ENCODE data around the gene MSMB.
A peak's percentile ranks its signal among the peaks of the same experiment; 100 is the strongest.
"Not testable (repeated sequence)": the region's sequence is repeated elsewhere in the genome, so short reads cannot be mapped to it uniquely, and the experiment has no call there.

Gene MSMB, protein sequence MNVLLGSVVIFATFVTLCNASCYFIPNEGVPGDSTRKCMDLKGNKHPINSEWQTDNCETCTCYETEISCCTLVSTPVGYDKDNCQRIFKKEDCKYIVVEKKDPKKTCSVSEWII

DNA sequence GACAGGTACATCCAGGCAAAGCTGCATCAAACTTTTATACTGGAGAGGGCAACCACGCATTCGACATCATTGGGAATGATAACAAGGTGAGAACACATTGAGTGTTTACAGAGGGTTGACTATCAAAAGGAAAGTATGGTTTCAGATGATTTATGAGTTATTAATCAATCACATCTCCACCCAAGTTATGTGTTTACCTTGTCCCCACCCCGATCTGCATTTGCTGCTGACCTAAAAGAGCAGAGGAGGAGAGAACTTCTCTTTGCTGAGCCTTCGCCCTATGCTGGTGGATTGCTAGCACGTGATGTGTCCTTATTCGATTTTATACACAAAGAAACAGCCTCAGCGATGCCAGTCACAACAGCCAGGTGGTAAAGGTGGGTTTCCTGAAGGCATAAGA, at the start of gene MSMB:
MSMB (minus strand) TSS at position 9 of the 400 bp plus-strand sequence. CDS start 32 bp downstream, outside the sequence.
- intact Hi-C loops (cut with micrococcal nuclease): no loop called here
- H3K27me3 Mint-ChIP-seq: peaks cover 3% of the 10 kb centered on the region
- no peaks in the 10 kb centered on the region for H3K36me3 Mint-ChIP-seq (ENCODE audit: low read depth)
- no peaks in the 10 kb centered on the region for H3K9me3 Mint-ChIP-seq
- no peak within 1 kb of the TSS for H3K27ac Mint-ChIP-seq
- H3K4me3 Mint-ChIP-seq: no peak within 1 kb of the TSS
- H3K4me1 Mint-ChIP-seq (ENCODE audit: low read depth): peaks cover 5% of the 10 kb centered on the region

DNA sequence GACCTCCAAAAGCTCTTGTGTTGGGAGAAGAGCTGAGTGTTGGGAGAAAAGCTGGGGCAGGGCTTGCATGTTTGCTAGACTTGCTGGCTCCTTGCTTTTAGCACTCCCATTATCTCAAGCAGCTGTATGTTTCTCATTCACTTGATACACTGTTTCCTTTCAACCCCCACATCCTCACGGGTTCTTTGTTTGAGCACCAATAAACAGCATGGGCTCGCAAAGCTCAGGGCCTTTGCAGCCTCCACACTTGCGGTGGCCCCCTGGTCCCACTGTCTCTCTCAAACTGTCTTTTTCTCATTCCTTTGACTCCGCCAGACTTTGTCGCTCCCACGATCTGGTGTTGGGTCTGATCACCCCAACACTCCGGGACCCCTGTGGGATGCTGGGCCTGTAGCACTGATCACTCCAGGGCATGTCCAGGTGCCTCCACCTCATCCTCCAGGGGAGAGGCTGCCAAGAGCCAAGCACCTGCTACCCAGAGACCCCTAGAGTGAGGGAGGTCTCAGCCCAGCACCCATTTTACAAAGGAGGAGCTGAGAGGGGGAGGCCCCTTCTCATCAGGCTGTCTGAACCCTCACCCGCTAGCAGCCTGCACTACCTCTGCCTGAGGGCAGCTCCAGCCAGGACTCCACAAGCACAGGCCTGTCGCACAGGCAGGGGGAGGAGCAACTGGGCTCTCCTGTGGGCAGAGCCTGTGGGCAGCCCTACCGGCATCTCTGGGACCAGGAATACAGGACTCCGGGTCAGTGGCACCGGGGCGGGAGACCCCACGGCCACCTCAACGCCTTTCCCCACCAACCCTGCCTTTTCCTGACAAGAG, 49.1 kb upstream of the MSMB start:
- intact Hi-C loops (cut with micrococcal nuclease): no loop called here
- H3K4me3 Mint-ChIP-seq: no peak overlapping the region
- no peak overlapping the region for H3K27ac Mint-ChIP-seq
- H3K4me1 Mint-ChIP-seq (ENCODE audit: low read depth): peaks cover 20% of the 10 kb centered on the region
- H3K27me3 Mint-ChIP-seq: no peaks in the 10 kb centered on the region
- H3K9me3 Mint-ChIP-seq: no peaks in the 10 kb centered on the region
- H3K36me3 Mint-ChIP-seq (ENCODE audit: low read depth): no peaks in the 10 kb centered on the region

DNA sequence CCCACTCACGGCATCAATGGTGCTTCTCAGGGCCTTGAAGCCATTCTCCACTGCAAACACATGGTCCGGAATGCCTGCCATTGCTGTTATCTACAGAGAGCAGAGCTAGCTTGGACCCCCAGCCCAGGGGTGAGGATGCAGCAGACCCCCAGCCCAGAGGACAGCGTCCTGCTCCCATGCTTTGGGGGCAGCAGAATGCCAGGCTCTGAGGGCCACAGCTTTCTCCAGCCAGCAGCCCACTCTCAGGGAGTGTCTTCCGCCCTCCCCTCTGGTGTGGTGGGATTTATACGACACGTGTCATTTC, 48.1 kb upstream of the MSMB start:
- no peak overlapping the region for H3K27ac Mint-ChIP-seq
- no peaks in the 10 kb centered on the region for H3K27me3 Mint-ChIP-seq
- intact Hi-C loops (cut with micrococcal nuclease): no loop called here
- no peak overlapping the region for H3K4me3 Mint-ChIP-seq
- H3K4me1 Mint-ChIP-seq (ENCODE audit: low read depth): peaks cover 20% of the 10 kb centered on the region
- no peaks in the 10 kb centered on the region for H3K9me3 Mint-ChIP-seq
- H3K36me3 Mint-ChIP-seq (ENCODE audit: low read depth): no peaks in the 10 kb centered on the region

DNA sequence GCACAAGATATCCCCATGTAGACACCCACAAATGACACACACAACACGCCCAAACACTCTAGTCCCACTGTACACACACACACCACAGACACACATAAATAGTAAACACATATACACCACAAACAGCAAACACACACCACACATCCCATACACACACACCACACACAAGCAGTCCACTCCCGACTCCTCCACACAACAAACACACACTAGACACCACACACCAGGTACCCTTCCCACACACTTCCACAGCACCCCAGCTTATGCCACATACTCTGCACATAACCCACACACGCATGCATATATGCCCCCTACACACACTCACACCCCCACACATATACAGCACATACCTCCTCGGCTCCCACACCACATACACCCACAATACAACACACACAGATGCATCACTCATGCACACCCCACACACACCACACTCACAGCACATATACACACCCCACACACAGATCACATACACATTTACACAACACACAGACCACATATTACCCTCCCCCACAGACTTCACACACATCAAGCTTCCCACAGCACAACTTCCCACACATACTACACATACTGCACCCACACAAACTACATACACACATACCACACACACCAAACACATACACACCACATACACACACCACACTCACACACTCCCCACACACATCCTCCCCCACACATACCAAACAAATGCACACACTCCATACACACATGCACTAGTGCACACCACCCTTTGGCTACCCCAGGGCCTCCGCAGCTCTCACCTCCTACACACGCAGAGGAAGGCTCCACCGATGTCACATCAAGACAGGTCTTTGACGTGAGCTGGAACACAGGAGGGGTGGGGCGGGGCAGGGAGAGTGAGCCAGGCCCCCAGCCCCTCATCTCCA, 47.5 kb upstream of the MSMB start:
- H3K4me1 Mint-ChIP-seq (ENCODE audit: low read depth): peaks cover 20% of the 10 kb centered on the region
- H3K27ac Mint-ChIP-seq; H3K36me3 Mint-ChIP-seq (ENCODE audit: low read depth); intact Hi-C loops (cut with micrococcal nuclease); H3K4me3 Mint-ChIP-seq; H3K27me3 Mint-ChIP-seq; H3K9me3 Mint-ChIP-seq: not testable (repeated sequence)

- intact Hi-C loops (cut with micrococcal nuclease): no loop called here
- no peaks in the 10 kb centered on the region for H3K27me3 Mint-ChIP-seq
Observed at GRCh38 chr10:46092524-46093081, 46.5 kb upstream of the MSMB start.

GRCh38 chr10:46091828-46092523, 45.9 kb upstream of the MSMB start:
- H3K36me3 Mint-ChIP-seq (ENCODE audit: low read depth): no peaks in the 10 kb centered on the region
- H3K27ac Mint-ChIP-seq: no peak overlapping the region
- no peaks in the 10 kb centered on the region for H3K9me3 Mint-ChIP-seq
- H3K4me1 Mint-ChIP-seq (ENCODE audit: low read depth): peaks cover 14% of the 10 kb centered on the region
- intact Hi-C loops (cut with micrococcal nuclease): no loop called here
- H3K4me3 Mint-ChIP-seq: no peak overlapping the region
- H3K27me3 Mint-ChIP-seq: no peaks in the 10 kb centered on the region

More at GRCh38 chr10:46092524-46093081, 46.5 kb upstream of the MSMB start:
- H3K4me1 Mint-ChIP-seq (ENCODE audit: low read depth): peaks cover 20% of the 10 kb centered on the region
- H3K36me3 Mint-ChIP-seq (ENCODE audit: low read depth): no peaks in the 10 kb centered on the region
- no peak overlapping the region for H3K4me3 Mint-ChIP-seq
- H3K9me3 Mint-ChIP-seq: no peaks in the 10 kb centered on the region
- H3K27ac Mint-ChIP-seq: no peak overlapping the region

GRCh38 chr10:46091080-46091827, 45.2 kb upstream of the MSMB start:
- Mint-ChIP-seq H3K27ac (no peak overlapping the region), H3K36me3 (ENCODE audit: low read depth) (no peaks in the 10 kb centered on the region), H3K4me3 (no peak overlapping the region), H3K9me3 (no peaks in the 10 kb centered on the region), H3K4me1 (ENCODE audit: low read depth) (peaks cover 7% of the 10 kb centered on the region), H3K27me3 (no peaks in the 10 kb centered on the region)
- intact Hi-C loops (cut with micrococcal nuclease): no loop called here

DNA sequence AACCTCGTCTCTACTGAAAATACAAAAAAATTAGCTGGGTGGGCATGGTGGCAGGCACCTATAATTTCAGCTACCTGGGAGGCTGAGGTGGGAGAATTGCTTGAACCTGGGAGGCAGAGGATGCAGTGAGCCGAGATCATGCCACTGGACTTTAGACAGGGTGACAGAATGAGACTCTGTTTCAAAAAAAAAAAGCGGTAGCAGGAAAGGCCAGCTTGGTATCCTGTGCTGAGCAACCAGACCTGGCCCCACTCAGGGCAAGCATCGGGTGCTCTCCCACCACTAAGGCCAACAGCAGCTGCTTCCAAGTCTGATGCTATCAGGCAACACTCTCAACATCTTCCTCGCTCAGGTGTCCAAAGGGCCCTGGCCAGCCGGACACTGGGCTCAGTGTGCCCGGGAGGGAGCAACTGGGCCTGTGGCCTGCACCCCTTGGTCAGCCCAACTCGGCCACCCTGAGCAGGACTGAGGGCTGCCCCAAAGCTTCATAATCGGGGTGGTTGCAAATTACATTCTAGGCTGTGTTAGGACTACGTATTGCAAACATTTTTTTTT, 44.3 kb upstream of the MSMB start:
- intact Hi-C loops (cut with micrococcal nuclease): no loop called here
- Mint-ChIP-seq H3K36me3 (ENCODE audit: low read depth) (no peaks in the 10 kb centered on the region), H3K27me3 (no peaks in the 10 kb centered on the region), H3K4me1 (ENCODE audit: low read depth) (peaks cover 3% of the 10 kb centered on the region), H3K4me3 (no peak overlapping the region), H3K27ac (no peak overlapping the region), H3K9me3 (no peaks in the 10 kb centered on the region)

- H3K4me3 Mint-ChIP-seq; H3K4me1 Mint-ChIP-seq (ENCODE audit: low read depth); intact Hi-C loops (cut with micrococcal nuclease); H3K27me3 Mint-ChIP-seq; H3K36me3 Mint-ChIP-seq (ENCODE audit: low read depth); H3K9me3 Mint-ChIP-seq; H3K27ac Mint-ChIP-seq: not testable (repeated sequence)
Observed at GRCh38 chr10:46087381-46087780, 41.3 kb upstream of the MSMB start.

GRCh38 chr10:46084321-46085165, 38.5 kb upstream of the MSMB start:
- no peaks in the 10 kb centered on the region for H3K36me3 Mint-ChIP-seq (ENCODE audit: low read depth)
- H3K4me1 Mint-ChIP-seq (ENCODE audit: low read depth): peaks cover 25% of the 10 kb centered on the region
- no peaks in the 10 kb centered on the region for H3K9me3 Mint-ChIP-seq
- H3K27me3 Mint-ChIP-seq: no peaks in the 10 kb centered on the region
- intact Hi-C loops (cut with micrococcal nuclease): no loop called here
- H3K27ac Mint-ChIP-seq: no peak overlapping the region
- no peak overlapping the region for H3K4me3 Mint-ChIP-seq

GRCh38 chr10:46080886-46081285, 34.8 kb upstream of the MSMB start:
- Mint-ChIP-seq H3K4me3 (no peak overlapping the region), H3K36me3 (ENCODE audit: low read depth) (no peaks in the 10 kb centered on the region), H3K27me3 (peaks cover 2% of the 10 kb centered on the region), H3K4me1 (ENCODE audit: low read depth) (peaks cover 51% of the 10 kb centered on the region), H3K27ac (peak overlapping the region; percentile 68), H3K9me3 (no peaks in the 10 kb centered on the region)
- intact Hi-C loops (cut with micrococcal nuclease): no loop called here

- intact Hi-C loops (cut with micrococcal nuclease): no loop called here
- H3K36me3 Mint-ChIP-seq (ENCODE audit: low read depth): no peaks in the 10 kb centered on the region
- H3K4me3 Mint-ChIP-seq: no peak overlapping the region
- H3K27ac Mint-ChIP-seq: no peak overlapping the region
- no peaks in the 10 kb centered on the region for H3K9me3 Mint-ChIP-seq
- peaks cover 51% of the 10 kb centered on the region for H3K4me1 Mint-ChIP-seq (ENCODE audit: low read depth)
- peaks cover 2% of the 10 kb centered on the region for H3K27me3 Mint-ChIP-seq
Observed at GRCh38 chr10:46079831-46080585, 33.9 kb upstream of the MSMB start.
